Measurements from ENCODE around the gene CSNK1D. TPM values are rescaled to one million over a fixed set of nuclear protein-coding genes. Genes with fewer than 3 reads are reported as not detected.

CSNK1D gene
- total RNA-seq, 4 donors from 2014 or later = 16.5 to 173 (median 44.6) TPM

DNA sequence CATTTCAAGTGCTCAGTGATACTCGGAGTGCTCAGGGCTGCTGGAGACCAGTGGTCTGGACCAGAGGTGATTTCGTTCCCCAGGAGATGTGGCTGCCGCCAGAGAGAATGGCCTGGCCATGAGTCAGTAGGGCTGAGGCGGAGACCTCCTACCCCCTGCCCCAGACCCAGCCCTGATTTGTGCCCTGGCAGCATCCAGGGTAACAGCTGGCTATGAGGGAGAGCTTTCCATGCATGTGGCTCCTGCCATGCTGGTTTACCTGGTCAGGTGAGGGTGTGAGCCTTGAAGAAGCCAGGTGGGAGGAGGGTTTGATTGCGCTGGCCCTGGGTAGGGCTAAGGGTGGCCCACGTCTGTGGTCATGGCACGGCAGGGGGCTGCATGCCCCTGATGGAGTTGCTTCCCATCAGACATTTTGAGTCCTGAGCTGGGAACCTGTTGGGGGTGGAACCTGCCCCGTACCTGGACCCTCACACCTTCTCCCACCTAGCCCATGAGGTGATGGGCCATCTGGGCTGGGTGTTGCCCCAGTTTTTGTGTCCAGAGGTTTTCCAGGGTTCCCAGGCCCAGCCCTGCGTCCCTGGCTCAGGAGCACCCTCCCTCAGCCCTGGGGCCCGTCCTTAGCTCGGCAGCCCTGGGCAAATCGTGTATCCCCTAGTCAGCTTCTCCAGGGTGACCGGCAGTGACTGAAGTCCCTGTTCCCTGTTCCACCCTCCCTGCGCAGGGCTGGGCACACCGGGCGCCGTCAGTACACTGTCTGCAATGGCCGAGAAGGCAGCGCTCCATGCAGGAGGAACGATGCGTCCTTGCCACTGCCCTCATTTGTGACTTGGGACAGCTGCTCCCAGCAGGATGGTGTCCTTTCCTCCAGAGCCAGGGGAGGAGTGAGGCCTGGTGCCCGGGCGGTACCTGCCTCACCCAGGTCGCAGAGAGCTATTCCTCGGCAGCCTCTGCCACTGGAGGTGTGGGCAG is 9.0 kb upstream of the CSNK1D start:
- no peak for DNase-seq
- no peaks in the 10 kb centered on the region for H3K9me3 ChIP-seq
- no peak overlapping the region for H3K4me3 ChIP-seq
- intact Hi-C loops (cut with DNase I; ENCODE audit: low total_unique reads) = no loop called here
- no peak overlapping the region for H3K27ac ChIP-seq
- no peaks in the 10 kb centered on the region for H3K27me3 ChIP-seq
- H3K4me1 ChIP-seq = no peaks in the 10 kb centered on the region
- TF ChIP-seq POLR2A (IDR thresholded peaks at IDR 0.05) = no peak
- TF ChIP-seq CTCF (IDR thresholded peaks at IDR 0.05) = no peak
- no peaks in the 10 kb centered on the region for H3K36me3 ChIP-seq

GRCh38 chr17:82281502-82282238 is 8.2 kb upstream of the CSNK1D start:
- DNase-seq = no peak
- Histone ChIP-seq H3K36me3 (no peaks in the 10 kb centered on the region), H3K27me3 (no peaks in the 10 kb centered on the region), H3K4me3 (no peak overlapping the region), H3K9me3 (no peaks in the 10 kb centered on the region), H3K27ac (no peak overlapping the region), H3K4me1 (no peaks in the 10 kb centered on the region)
- no peak for TF ChIP-seq CTCF (IDR thresholded peaks at IDR 0.05)
- no peak for TF ChIP-seq POLR2A (IDR thresholded peaks at IDR 0.05)
- intact Hi-C loops (cut with DNase I; ENCODE audit: low total_unique reads) = no loop called here

DNA sequence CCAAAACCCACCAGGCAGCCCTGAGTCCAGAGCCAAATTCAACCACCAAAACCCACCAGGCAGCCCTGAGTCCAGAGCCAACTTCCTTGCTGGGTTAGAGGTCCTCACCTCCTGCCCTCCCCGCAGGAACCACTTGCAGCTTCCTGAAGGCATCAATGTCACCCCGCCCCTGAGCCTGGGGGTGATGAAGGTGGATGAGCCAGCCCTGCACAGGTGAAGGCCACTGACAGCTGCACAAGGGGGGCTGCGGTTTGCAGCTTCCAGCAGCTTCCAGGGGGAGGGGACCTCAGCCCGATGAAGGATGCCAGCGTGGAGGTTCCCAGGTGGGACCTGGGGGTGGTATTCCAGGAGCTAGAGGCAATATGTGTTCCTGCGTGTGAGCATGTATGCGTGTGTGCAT is 7.6 kb upstream of the CSNK1D start:
- DNase-seq = no peak
- Histone ChIP-seq H3K27me3 (no peaks in the 10 kb centered on the region), H3K36me3 (no peaks in the 10 kb centered on the region), H3K9me3 (no peaks in the 10 kb centered on the region), H3K4me1 (no peaks in the 10 kb centered on the region), H3K4me3 (no peak overlapping the region), H3K27ac (no peak overlapping the region)
- intact Hi-C loops (cut with DNase I; ENCODE audit: low total_unique reads) = no loop called here
- TF ChIP-seq POLR2A (IDR thresholded peaks at IDR 0.05) (no peak), CTCF (IDR thresholded peaks at IDR 0.05) (no peak)

DNA sequence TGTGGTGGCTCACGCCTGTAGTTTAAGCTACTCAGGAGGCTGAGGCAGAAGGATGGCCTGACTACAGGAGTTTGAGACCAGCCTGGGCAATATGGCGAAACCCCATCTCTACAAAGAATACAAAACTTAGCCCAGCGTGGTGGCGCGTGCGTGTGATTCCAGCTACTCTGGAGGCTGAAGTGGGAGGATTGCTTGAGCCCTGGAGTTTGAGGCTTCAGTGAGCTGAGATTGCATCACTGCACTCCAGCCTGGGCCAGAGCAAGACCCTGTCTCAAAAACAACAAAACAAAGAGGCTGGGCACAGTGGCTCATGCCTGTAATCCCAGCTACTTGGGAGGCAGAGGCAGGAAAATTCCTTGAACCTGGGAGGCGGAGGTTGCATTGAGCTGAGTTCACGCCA is 7.0 kb upstream of the CSNK1D start:
- no peak for TF ChIP-seq CTCF (IDR thresholded peaks at IDR 0.05)
- no peak for TF ChIP-seq POLR2A (IDR thresholded peaks at IDR 0.05)
- Histone ChIP-seq H3K36me3 (no peaks in the 10 kb centered on the region), H3K9me3 (no peaks in the 10 kb centered on the region), H3K4me3 (no peak overlapping the region), H3K27me3 (no peaks in the 10 kb centered on the region), H3K27ac (no peak overlapping the region), H3K4me1 (no peaks in the 10 kb centered on the region)
- intact Hi-C loops (cut with DNase I; ENCODE audit: low total_unique reads) = no loop called here
- DNase-seq = no peak
